Loucy (cell line): ENCODE data around the gene LIMK2.

Experiments
- H2AFZ ChIP-seq: fragments of 200-600 bp; sonication (generic); 2 replicates; pipeline ENCODE4 v1.6.0; 2016; ENCODE audit warnings: antibody characterized with exemption, mild to moderate bottlenecking, low read length, moderate library complexity
- H3F3A ChIP-seq: fragments of 200-600 bp; 2 replicates; pipeline ENCODE4 v1.6.0; 2016; ENCODE audit warnings: antibody characterized with exemption, low read depth, mild to moderate bottlenecking
- H3K27me3 ChIP-seq: fragments of 200-600 bp; sonication (generic); 2 replicates; pipeline ENCODE4 v1.6.1; 2014; ENCODE audit warnings: low read length, mild to moderate bottlenecking; ENCODE audit not compliant: insufficient read depth, poor library complexity, severe bottlenecking
- H3K36me3 ChIP-seq: fragments of 200-600 bp; sonication (generic); 2 replicates; pipeline ENCODE4 v1.6.1; 2016; ENCODE audit warnings: low read length; ENCODE audit not compliant: insufficient read depth
- H3K4me1 ChIP-seq: fragments of 200-600 bp; sonication (generic); 2 replicates; pipeline ENCODE4 v1.5.1; 2014; ENCODE audit warnings: low read length, mild to moderate bottlenecking; ENCODE audit not compliant: insufficient read depth, poor library complexity, severe bottlenecking
- H3K4me2 ChIP-seq: fragments of 200-600 bp; sonication (generic); 2 replicates; pipeline ENCODE4 v1.6.0; 2014; ENCODE audit warnings: antibody characterized with exemption, low read length, low read depth, mild to moderate bottlenecking; ENCODE audit not compliant: poor library complexity, severe bottlenecking
- H3K4me3 ChIP-seq: fragments of 200-600 bp; sonication (generic); 2 replicates; pipeline ENCODE4 v1.5.1; 2014; ENCODE audit warnings: low read length, mild to moderate bottlenecking, mixed read lengths; ENCODE audit not compliant: poor library complexity, severe bottlenecking
- H3K79me2 ChIP-seq: fragments of 200-600 bp; sonication (generic); 2 replicates; pipeline ENCODE4 v1.6.1; 2014; ENCODE audit warnings: low read length; ENCODE audit not compliant: insufficient read depth
- H3K9ac ChIP-seq: fragments of 200-600 bp; sonication (generic); 2 replicates; pipeline ENCODE4 v1.6.0; 2014; ENCODE audit warnings: mild to moderate bottlenecking, low read depth, low read length, moderate library complexity; ENCODE audit not compliant: poor library complexity, severe bottlenecking
- H3K9me2 ChIP-seq: fragments of 200-600 bp; sonication (generic); replicated peaks from 2 replicates; pipeline ENCODE4 v1.6.1; 2016; ENCODE audit warnings: low read depth, low read length, mixed read lengths
- H3K9me3 ChIP-seq: fragments of 200-600 bp; sonication (generic); 2 replicates; pipeline ENCODE4 v1.6.1; 2014; ENCODE audit warnings: mild to moderate bottlenecking, antibody characterized with exemption, low read length, low read depth; ENCODE audit not compliant: insufficient read depth
- H4K20me1 ChIP-seq: fragments of 200-600 bp; sonication (generic); 2 replicates; pipeline ENCODE4 v1.6.0; 2014; ENCODE audit warnings: antibody characterized with exemption, low read length, mild to moderate bottlenecking; ENCODE audit not compliant: insufficient read depth, poor library complexity, severe bottlenecking
- CTCF ChIP-seq: fragments of 200-600 bp; sonication (generic); conservative IDR thresholded peaks from 2 replicates; pipeline ENCODE4 v1.5.1; 2014; ENCODE audit warnings: mild to moderate bottlenecking, antibody characterized with exemption, low read length
- EZH2phosphoT487 ChIP-seq: fragments of 200-600 bp; IDR thresholded peaks from 2 replicates; pipeline ENCODE4 v1.6.1; 2018; ENCODE audit warnings: antibody characterized with exemption, mild to moderate bottlenecking, moderate library complexity, borderline replicate concordance

Gene LIMK2

DNA sequence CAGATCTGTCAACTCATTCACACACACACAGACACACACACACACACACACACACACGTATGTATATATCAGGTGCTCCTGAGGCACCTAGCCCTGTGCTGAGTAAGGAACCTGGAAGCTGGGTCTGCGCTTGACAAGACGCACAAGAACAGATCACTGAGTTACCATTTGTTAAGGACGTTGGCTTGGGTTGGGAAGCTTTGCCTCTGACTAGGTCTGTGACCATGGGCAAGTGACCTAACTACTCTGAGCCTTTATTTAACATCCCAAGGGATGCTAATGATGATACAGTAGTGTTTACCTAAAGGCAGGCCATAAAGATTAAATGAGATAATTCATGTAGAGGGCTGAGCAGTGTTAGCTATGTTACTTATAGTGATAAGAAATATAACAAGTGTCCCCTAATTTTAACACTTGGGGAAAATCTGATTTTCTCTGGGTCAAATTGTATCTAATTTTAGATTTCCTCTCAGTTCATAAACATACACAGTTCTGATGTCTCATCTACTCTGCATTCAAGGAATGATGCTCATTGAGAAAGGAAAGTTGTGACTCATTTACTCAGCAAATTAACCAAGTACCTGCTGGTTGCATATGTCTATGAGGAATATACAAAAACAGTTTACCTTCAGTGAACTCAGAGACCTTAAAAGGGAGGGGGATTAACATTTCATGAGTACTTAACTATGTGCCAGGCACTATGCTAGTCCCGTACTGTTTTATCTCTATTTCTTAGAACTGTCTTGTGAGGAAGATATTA, 38.5 kb upstream of the LIMK2 start:
- Histone ChIP-seq H3F3A (no peaks in the 10 kb centered on the region), H3K9ac (no peak overlapping the region), H3K79me2 (peaks cover 10% of the 10 kb centered on the region; the same call in 1 of the 2 replicates)

GRCh38 chr22:31176923-31177322, 35.2 kb upstream of the LIMK2 start:
- Histone ChIP-seq H3K9me3 (no peaks in the 10 kb centered on the region), H3K9ac (no peak overlapping the region), H2AFZ (no peak overlapping the region), H3K9me2 (no peaks in the 10 kb centered on the region), H4K20me1 (no peaks in the 10 kb centered on the region), H3K79me2 (no peaks in the 10 kb centered on the region), H3K4me1 (no peaks in the 10 kb centered on the region), H3F3A (no peaks in the 10 kb centered on the region), H3K4me3 (no peak overlapping the region), H3K27me3 (no peaks in the 10 kb centered on the region), H3K4me2 (no peak overlapping the region), H3K36me3 (no peaks in the 10 kb centered on the region)
- TF ChIP-seq CTCF (no peak), EZH2phosphoT487 (no peak)

More for the DNA sequence above, 38.5 kb upstream of the LIMK2 start:
- peaks cover 1% of the 10 kb centered on the region for H3K4me1 ChIP-seq
- no peak overlapping the region for H3K4me3 ChIP-seq
- H3K4me2 ChIP-seq = no peak overlapping the region
- no peak for TF ChIP-seq CTCF
- no peak for TF ChIP-seq EZH2phosphoT487
- no peaks in the 10 kb centered on the region for H3K9me2 ChIP-seq
- no peaks in the 10 kb centered on the region for H3K9me3 ChIP-seq
- no peaks in the 10 kb centered on the region for H4K20me1 ChIP-seq
- no peaks in the 10 kb centered on the region for H3K36me3 ChIP-seq
- no peaks in the 10 kb centered on the region for H3K27me3 ChIP-seq
- H2AFZ ChIP-seq = no peak overlapping the region

DNA sequence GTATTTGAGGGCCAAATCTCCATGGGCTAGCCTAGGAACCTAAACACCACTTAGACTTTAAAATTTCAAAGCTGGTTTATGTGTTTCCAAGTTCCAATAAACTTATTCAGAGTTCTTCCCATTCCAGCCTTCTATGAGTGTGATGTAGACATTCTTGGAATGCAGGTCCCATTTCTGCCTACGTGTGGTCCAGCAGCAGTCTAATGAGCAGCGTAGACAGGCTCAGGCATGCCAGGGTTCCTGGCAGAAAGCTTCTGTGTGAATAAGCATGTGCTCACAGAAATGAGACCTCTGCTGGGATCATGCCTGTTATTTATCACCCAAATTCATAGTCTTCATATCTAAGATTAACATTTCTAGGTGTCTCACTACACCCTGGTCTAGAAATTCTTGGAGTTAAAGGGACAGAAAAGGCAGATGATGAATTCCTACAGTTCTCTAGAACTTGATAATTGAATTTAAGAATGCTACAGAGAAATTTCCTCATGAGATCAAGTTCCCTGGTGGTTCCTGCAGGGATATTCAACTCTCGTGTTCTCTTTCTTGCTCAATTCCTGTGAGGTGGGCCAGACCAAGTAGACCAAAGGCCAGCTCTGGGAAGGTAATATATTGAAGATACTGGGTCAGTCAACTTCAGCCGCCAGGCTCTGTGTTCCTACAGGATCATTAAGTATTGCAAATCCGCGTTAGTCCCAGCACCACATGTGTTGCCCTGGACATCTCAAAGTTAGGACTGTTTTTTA, 34.5 kb upstream of the LIMK2 start:
- Histone ChIP-seq H3K4me3 (no peak overlapping the region), H3K27me3 (no peaks in the 10 kb centered on the region), H4K20me1 (no peaks in the 10 kb centered on the region), H3K9ac (no peak overlapping the region), H3K4me2 (no peak overlapping the region), H3K4me1 (no peaks in the 10 kb centered on the region), H3K79me2 (no peaks in the 10 kb centered on the region), H3K9me2 (no peaks in the 10 kb centered on the region), H2AFZ (no peak overlapping the region), H3K9me3 (no peaks in the 10 kb centered on the region), H3K36me3 (no peaks in the 10 kb centered on the region), H3F3A (no peaks in the 10 kb centered on the region)
- TF ChIP-seq EZH2phosphoT487 (no peak), CTCF (no peak)
